A204.1 (cell line): ENCODE measurements around the gene C1QB.
"Not testable (repeated sequence)": the region's sequence is repeated elsewhere in the genome, so short reads cannot be mapped to it uniquely, and the experiment has no call there.

Experiments used
- FAIRE-seq: peaks from 2 replicates; lab custom pipeline; 2012; peaks lifted over from hg19 to GRCh38; lab: Jason Lieb, UNC

C1QB gene

GRCh38 chr1:22699681-22700520 lies 46.9 kb downstream of the C1QB start:
- no peak for FAIRE-seq

- FAIRE-seq, result no peak
Measured at GRCh38 chr1:22702296-22703085, 49.5 kb downstream of the C1QB start.

GRCh38 chr1:22704440-22705067 lies 51.5 kb downstream of the C1QB start:
- FAIRE-seq, result no peak

- FAIRE-seq, result no peak
Measured at GRCh38 chr1:22705586-22705985, 52.5 kb downstream of the C1QB start.

- FAIRE-seq, result not testable (repeated sequence)
Measured at GRCh38 chr1:22706100-22706499, 53.1 kb downstream of the C1QB start.

GRCh38 chr1:22708777-22709176 lies 55.7 kb downstream of the C1QB start:
- FAIRE-seq, result no peak

GRCh38 chr1:22709227-22709626 lies 56.2 kb downstream of the C1QB start:
- no peak for FAIRE-seq

GRCh38 chr1:22709891-22710700 lies 57.1 kb downstream of the C1QB start:
- no peak for FAIRE-seq

- FAIRE-seq, result no peak
Measured at GRCh38 chr1:22710701-22711049, 57.6 kb downstream of the C1QB start, which contains the start of gene EPHB2. TSS of gene EPHB2 (plus strand) at chr1:22710839. CDS start at chr1:22710983, 144 bp downstream.

- FAIRE-seq, result no peak
Measured at GRCh38 chr1:22711071-22711470, 58.0 kb downstream of the C1QB start.
